Activated CD8-positive, alpha-beta memory T cell treated with anti-CD3 and anti-CD28 coated beads for 24 hours (primary cell): ENCODE results near the gene JMY.

ENCODE experiments used
- DNase-seq: peaks from one replicate; pipeline ENCODE4 v3.0.0-alpha.2; 2020

JMY gene, protein sequence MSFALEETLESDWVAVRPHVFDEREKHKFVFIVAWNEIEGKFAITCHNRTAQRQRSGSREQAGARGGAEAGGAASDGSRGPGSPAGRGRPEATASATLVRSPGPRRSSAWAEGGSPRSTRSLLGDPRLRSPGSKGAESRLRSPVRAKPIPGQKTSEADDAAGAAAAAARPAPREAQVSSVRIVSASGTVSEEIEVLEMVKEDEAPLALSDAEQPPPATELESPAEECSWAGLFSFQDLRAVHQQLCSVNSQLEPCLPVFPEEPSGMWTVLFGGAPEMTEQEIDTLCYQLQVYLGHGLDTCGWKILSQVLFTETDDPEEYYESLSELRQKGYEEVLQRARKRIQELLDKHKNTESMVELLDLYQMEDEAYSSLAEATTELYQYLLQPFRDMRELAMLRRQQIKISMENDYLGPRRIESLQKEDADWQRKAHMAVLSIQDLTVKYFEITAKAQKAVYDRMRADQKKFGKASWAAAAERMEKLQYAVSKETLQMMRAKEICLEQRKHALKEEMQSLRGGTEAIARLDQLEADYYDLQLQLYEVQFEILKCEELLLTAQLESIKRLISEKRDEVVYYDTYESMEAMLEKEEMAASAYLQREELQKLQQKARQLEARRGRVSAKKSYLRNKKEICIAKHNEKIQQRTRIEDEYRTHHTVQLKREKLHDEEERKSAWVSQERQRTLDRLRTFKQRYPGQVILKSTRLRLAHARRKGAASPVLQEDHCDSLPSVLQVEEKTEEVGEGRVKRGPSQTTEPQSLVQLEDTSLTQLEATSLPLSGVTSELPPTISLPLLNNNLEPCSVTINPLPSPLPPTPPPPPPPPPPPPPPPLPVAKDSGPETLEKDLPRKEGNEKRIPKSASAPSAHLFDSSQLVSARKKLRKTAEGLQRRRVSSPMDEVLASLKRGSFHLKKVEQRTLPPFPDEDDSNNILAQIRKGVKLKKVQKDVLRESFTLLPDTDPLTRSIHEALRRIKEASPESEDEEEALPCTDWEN

DNA sequence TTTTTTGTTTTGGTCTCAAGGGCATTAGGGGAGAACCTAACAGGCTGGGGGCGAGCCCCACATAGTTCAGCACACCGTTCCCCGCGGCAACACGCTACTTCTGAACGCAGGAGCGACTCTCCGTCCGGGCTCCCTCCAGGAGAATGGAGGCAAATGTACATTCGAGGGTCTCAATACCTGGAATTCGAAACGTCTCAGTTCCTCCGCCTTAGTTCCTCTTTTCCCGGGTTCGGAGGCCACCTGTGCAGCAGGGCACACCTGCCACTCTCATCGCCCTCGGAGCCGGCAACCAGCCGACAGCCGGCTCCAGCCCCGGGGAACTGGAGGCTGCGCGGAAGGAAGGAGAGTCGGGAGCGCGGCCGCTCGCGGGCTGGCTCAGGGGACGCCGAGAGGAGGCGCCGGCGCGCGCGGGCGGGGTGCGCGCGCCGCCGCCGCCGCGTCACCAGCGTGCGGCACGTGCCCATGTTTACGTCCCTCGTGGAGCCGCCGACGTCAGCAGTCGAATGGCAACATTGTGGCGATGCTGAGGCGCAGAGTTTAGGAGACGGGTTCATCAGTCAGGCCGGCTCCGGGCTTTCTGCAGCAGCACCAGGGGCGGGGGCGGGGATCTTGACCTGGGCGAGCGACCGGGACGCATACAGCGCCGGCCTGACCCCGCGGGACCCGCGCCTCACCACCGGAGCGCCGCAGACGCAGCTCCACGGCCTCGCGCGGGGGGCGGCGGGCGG, at the start of gene JMY:
Gene JMY, plus strand, starts transcription at position 498 of the 728 bp plus-strand sequence. CDS start 520 bp downstream, outside the sequence.
- peak; percentile 90 for DNase-seq

DNA sequence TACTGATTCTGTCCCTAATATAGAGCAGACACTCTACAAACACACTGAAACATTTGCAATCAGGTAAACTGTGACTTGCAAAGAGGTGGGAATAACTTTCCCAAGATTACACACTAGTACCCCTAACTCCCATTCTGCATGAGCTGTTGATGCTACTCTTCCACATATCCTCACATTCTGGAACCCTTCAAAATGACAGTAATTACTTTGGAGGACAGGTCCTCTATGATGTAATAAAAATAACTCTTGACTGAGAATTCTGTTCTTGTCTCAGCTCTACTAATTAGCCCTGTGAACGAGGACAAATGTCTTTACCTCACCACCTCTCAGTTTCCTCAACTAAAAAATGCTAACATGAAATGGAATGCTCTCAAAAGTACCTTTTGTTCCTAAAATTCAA, 49.5 kb upstream of the JMY start:
- DNase-seq, result no peak

DNA sequence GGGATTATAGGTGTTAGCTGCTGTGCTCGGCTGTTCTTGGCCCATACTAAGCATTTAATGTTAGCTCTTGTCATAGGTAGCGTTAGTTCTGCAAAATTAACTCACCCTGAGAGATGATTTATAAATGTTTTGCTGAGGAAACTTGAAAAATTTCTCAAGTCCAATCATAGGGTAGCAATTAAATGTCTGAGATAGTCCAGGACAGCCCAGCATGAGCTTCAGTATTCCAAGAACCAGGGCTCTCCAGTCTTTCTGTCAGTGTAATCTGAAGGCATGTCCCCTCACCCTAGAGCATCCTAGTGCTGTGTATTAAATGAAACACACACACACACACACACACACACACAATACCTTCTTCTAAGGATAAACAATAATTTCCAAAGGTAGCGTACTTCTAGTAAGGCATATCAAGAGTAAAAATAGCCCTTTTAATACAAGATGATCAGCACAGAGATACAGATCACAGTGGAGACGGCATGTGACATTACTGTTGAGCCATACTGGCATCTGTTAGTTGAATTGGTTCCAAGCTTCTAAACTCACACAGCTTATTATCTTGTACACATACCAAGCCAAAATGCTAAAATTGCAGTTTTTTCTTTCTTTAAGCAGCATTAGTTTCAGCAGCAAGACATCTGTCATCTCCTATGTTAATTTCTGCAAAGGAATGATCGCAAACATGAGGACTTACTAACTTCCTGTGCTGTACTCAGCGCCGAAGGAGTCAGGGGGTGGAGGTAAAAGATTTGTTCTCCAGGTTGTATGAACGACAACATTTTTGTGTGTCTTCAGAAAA, 46.3 kb upstream of the JMY start:
- no peak for DNase-seq

DNA sequence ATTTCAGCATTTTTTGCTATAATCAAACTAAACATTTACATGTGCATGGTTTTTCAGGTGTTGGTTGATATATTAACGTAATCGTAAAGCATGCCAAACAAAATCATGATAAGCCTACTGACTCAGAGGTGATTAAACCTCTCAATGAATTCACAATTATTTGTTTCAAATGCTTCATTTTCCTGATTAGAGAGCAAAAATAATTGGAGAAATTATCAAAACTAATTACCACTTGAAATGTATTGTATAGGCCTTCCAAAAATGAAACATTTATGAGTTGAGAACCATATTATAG, 45.7 kb upstream of the JMY start:
- DNase-seq, result no peak

DNA sequence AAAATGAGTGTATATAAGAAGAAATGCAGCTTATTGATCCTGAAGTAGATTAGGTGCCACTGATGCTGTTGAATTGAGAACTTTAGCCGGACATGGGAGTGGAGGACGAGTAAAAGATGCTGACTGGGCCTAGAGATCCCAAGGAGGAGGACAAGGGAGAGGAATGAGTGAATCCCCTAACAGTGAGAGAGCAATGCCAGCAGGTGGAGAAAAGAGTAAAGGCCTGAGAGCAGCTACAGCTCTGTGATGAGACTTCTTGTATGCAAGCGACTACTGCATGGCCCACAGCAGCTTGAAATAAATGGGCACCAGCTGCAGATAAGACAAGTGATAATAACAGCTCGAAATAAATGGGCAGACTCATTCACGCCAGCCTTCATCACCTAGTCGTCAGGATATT, 44.5 kb upstream of the JMY start:
- DNase-seq, result no peak

DNA sequence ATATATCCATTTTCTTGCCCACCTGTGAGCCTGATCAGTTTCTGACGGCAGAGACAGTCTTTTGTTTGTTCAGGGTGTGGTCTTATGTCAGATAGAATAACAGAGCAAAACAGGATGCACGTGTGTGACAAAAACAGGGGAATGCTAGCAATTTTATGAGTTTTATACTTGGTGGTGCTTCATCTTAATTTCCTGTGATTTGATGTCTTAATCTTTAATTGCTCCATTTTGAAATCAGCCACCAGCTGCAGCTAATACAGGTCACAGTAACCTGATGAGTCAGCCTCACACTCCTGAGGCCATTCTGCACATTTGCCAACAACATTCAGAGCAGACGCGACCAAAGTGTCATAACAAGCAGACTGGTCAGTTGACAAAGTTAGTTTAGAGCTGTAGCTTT, 42.3 kb upstream of the JMY start:
- no peak for DNase-seq

DNA sequence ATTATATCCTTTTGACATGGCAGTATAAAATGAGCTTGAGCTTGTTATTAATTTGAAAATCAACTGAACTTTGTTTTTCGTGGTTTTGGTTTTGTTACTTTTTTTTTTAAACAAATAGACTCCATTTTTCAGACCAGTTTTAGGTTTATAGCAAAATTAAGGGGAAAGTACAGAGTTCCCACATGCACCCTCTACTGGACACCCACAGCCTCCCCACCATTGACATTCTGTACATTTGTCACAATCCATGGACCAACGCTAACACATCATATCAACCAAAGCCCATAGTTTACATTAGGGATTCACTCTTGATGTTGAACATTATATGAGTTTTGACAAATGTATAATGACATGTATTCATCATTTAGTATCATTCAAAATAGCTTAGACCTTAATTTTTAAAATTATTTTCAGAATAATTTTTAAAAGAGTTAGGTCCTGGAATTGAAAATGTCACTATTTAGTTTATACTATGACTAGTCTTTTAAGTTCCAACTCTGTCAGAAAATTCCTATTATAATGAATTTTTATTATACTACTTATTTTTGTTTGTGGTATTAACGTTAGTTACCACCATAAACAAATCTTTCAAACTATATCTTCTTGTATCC, 35.3 kb upstream of the JMY start:
- no peak for DNase-seq

DNA sequence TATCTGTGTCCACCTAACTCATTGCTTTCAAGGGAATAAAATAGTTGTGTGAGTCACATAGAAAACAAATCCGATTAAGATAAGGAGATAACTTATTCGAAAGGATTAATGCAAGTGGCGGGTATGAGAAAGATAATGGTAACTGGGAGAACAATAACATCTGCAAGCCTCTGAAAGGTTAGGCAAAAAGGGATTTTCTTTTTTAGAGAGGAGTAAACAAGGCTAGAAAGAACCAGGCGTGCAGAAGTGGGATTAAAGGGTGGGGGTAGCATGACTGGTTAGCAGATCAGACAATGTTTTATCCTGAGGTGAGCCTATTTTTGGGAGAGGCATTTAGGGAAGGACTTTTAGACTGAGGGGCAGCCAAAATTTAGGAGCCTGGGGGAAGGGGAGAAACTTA, 34.7 kb upstream of the JMY start:
- no peak for DNase-seq

DNA sequence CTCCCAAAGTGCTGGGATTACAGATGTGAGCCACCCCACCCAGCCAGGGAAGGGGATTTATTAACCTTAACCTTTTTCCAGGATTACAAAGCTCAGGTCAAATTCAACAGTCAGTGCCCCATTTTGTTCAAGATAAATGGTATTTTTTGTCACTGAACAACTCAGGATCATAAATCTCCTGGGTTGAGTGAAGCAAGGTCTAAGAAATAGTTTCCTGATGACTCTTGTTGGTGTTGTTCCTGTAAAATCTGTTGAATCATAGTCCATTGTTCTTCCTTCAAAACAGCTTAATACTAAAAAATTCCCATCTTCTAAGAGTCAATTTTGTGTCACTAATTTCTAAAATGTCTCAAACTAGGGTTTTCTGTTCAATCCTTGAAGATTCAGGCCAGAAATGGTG, 33.9 kb upstream of the JMY start:
- DNase-seq, result no peak

DNA sequence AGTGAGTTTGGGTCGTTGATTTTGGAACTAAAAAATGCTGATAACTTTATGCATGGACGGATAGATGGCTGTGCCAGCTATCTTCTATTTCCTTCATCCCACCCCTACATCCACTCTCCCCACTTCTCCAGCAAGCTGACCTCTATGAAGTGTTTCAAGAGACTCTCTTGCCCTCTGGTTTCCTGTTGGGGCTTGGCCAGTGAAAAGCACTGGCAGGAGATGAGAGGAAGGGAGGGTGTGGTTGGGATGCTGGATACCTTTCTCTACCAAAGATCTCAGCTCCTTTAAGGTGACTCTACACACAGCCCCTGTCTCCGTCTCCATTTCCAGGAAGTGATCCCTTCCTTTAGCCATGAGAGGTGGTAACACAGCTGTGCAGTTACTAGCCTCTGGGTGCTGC, 30.0 kb upstream of the JMY start:
- DNase-seq, result no peak

DNA sequence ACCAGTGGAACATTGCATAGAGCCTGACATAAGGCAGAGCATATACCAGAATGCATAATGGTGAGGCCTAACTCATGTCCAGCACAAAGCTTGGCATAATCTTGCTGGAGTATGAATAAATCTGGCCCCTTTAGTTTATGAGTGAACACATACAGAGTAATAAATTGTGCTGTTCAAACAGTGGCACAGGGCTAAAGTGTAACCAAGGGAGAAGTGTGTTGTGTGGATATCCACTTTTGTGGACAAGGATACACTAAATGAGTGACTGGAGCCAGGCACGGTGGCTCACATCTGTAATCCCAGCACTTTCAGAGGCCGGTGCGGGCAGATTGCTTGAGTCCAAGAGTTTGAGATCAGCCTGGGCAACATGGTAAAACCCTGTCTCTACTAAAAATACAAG, 29.4 kb upstream of the JMY start:
- no peak for DNase-seq

DNA sequence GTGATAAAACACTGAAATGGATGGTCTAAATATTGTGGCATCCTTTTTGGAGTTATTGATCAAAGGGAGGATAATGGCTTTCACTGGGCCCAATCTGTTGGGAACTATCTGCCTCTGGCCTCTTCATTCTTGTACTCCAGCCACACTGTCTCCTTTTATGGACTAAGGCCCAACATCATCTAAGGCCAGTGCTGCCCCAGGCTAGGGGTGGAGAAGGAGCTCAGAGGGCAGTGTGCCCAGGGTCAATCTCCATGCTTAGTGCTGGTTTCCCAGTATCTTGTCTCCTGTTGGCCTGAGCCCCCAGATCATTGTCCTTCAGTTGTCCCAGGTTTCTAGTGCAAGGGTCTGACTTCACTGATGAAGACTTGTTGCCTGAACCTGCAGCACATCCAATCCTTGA, 26.4 kb upstream of the JMY start:
- no peak for DNase-seq

DNA sequence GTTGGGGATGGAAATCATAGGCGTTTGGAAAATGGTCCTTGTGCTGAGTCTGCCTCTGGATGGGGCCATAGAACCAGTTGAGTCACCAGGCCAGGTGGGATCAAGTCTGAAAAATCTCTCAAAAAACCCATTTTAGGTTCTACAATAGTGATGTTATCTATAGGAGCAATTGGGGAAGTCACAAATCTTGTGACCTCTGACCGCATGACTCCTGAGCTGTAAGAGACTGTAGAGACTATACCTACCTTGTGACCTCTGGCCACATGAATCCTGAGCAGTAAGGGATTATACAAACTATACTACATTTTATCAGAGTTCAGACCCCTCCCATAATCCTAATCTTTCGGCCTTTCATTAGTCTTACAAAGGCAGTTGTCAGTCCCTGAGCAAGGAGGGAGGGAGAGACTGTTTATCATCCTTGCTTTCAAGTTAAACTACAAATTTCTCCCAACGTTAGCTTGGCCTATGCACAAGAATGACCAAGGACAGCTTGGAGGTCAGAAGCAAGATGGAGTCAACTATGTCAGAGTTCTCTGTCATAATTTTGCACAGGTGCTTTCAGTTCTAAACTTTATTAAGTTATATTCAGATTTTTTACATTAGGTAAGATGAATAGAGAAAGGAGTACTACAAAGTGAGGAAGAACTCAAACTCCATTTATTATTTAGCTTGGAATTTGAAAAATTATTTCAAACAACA, 11.5 kb upstream of the JMY start:
- DNase-seq, result no peak

DNA sequence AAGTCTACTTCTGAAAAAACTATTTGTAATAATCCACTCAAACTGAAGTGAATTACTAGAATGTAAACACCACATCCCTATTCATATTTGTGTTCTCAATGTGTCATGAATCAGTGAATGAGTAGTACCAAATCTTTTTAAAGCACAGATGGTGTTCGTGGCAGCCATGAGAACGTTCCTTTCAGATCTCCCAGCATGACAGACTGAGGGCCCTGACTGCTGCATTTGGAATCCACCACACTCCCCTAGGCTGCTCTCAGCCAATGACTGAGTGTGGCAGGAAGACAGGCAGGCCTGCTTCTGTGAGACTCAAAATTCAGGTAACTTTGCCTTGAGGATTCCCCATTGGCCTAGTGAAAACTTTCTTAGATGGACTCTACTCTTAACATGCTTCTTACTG, 10.9 kb upstream of the JMY start:
- DNase-seq, result no peak

DNA sequence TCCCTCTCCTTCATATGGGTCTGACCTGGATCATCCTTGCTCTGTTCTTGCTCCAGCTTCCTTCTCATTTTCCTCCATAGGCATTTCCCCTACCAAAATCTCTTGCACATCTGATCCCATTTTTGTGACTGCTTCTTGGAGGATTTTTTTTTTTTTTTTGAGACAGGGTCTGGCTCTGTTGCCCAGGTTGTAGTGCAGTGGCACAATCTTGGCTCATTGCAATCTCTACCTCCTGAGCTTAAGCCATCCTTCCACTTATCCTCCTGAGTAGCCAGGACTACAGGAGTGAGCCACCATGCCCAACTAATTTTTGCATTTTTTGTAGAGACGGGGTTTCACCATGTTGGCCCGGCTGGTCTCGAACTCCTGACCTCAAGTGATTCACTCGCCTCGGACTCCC, 10.5 kb upstream of the JMY start:
- DNase-seq, result no peak

DNA sequence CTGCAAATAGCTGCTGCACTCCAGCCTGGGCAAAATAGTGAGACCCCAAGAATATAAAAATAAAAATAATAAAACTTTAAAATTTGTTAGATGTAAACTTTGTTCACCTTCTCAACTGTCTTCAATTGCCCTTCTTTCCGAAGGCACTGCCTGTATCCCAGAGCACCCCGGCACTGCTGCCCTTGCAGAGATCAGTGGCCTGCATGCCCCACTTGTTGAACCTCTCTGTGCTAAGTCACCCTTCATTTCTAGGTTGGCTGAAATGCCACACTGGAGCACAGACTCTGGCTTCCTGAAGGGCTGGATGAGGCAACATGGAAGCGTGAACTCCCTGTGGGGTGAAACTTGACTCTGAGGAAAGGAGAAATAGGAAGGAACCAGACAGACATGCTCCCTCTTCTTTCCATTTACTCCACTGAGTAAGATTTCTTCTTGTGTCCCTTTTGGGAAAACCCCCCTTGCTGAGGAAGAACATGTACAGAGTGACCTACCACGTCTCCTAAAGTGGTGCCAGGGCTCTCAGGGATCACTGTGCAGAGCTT, 8.4 kb upstream of the JMY start:
- DNase-seq, result no peak

DNA sequence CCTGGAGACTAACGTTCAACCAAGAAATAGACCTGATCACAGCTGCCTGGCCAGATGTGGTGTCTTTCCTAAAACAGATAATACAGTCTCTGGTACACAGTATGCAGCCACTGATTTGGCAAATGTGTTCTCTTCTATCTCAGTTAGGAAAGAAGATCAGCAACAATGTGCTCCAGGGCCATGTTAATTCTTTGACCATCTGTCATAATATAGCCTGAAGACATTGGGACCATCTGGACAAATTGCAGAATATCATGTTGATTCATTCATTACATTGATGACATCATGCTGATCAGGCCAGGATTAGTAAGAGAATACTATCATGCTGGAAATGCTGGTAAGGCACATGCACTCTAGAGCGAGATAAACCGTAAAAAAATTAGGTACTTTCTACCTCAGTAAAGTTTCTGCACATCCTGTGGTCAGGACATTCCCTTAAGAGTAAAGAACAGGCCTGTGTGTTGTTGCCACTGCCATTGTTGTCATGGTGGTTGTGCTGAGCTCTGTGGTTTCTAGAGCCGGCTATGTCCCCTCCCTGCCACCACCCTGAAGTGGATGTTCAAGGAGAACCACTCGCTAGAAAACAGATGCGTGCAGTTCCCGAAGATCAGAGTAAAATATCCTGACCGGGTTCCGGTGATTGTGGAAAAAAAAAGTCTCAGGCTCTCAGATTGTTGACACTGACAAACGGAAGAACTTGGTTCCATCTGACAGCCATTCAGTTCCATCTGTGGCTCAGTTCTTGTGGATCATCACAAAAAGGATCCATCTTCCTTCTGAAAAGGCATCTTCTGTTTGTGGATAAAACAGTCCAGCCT, 6.4 kb upstream of the JMY start:
- DNase-seq, result no peak

DNA sequence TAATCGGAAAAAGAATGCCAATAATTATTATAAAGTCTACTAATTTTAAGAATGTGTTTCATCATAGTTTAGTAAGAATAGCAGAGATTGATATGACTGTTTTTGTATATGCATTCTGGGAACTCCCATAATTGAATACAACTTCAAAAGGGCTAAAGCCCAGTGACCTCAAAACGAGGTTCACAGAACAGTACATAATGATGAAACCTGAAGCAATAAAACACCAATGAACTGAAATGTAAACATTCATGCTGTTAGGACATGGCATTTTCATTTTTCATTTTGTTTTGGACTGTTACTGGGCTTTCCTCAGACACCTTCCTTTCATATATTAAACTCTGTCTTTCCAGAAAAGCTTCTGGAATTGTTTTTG, 684 bp upstream of the JMY start:
- no peak for DNase-seq

DNA sequence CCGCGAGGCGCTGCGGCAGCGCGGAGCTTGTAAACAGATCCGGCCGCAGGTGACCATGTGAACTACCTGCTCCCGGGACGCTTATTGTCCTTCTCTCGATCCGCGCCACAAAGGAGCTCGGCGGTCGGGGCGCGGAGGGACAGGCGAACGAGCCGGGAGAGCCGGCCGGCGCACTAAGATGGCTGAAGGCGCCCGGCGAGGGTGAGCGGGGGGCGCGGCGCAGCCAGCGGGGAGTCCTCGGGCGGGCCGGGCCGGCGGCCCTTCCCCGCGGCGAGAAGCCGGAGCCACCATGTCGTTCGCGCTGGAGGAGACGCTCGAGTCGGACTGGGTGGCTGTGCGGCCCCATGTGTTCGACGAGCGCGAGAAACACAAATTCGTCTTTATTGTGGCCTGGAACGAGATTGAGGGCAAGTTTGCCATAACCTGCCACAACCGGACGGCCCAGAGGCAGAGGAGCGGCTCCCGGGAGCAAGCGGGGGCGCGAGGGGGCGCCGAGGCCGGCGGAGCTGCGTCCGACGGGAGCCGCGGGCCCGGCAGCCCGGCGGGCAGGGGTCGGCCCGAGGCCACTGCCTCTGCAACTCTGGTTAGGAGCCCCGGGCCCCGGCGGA, 535 bp downstream of the JMY start:
- DNase-seq, result no peak
